EL (cell line): ENCODE data around the gene DHX29.

ENCODE experiments used
- DNase-seq: peaks from one replicate; pipeline ENCODE4 v3.0.0-alpha.2; 2016

Gene DHX29

GRCh38 chr5:55308254-55308836 is 851 bp upstream of the DHX29 start:
- DNase-seq, result peak; percentile 23

GRCh38 chr5:55306641-55307382 is 682 bp downstream of the DHX29 start:
- peak; percentile 23 for DNase-seq

GRCh38 chr5:55305345-55305744 is 2.1 kb downstream of the DHX29 start:
- no peak for DNase-seq

GRCh38 chr5:55304584-55304983 is 2.9 kb downstream of the DHX29 start:
- no peak for DNase-seq

GRCh38 chr5:55303238-55303690 is 4.2 kb downstream of the DHX29 start:
- peak; percentile 94 for DNase-seq

GRCh38 chr5:55300890-55301289 is 6.6 kb downstream of the DHX29 start:
- DNase-seq, result no peak

- DNase-seq, result no peak
Observed at GRCh38 chr5:55294935-55295334, 12.6 kb downstream of the DHX29 start.

- DNase-seq, result no peak
Observed at GRCh38 chr5:55290991-55291390, 16.5 kb downstream of the DHX29 start.

GRCh38 chr5:55289808-55290207 is 17.7 kb downstream of the DHX29 start:
- no peak for DNase-seq

- DNase-seq, result no peak
Observed at GRCh38 chr5:55286411-55286933, 21.0 kb downstream of the DHX29 start.

- peak; percentile 69 for DNase-seq
Observed at GRCh38 chr5:55278778-55279177, 28.7 kb downstream of the DHX29 start.

GRCh38 chr5:55276771-55277170 is 30.7 kb downstream of the DHX29 start:
- peak; percentile 76 for DNase-seq

GRCh38 chr5:55258339-55258738 is 49.2 kb downstream of the DHX29 start:
- no peak for DNase-seq

- DNase-seq, result no peak
Observed at GRCh38 chr5:55254802-55255201, 52.7 kb downstream of the DHX29 start.

- DNase-seq, result no peak
Observed at GRCh38 chr5:55250064-55250463, 57.4 kb downstream of the DHX29 start.

- no peak for DNase-seq
Observed at GRCh38 chr5:55241746-55242145, 65.7 kb downstream of the DHX29 start.

GRCh38 chr5:55236800-55237199 is 70.7 kb downstream of the DHX29 start:
- no peak for DNase-seq

GRCh38 chr5:55234121-55234700 is 73.3 kb downstream of the DHX29 start:
- DNase-seq, result peak; percentile 55

- DNase-seq, result peak; percentile 89
Observed at GRCh38 chr5:55232985-55233928, 74.2 kb downstream of the DHX29 start, which contains the start of gene CCNO. Gene CCNO, minus strand, starts transcription at chr5:55233608. Its CDS starts 85 bp downstream, at chr5:55233523.

GRCh38 chr5:55232271-55232984 is 75.1 kb downstream of the DHX29 start:
- peak; percentile 57 for DNase-seq

- DNase-seq, result peak; percentile 13
Observed at GRCh38 chr5:55231919-55232270, 75.6 kb downstream of the DHX29 start.
